Natural killer cell (primary cell): Measurements from ENCODE around the gene SARDH. TPM values are rescaled to one million over a fixed set of nuclear protein-coding genes. Genes with fewer than 3 reads are reported as not detected.
A peak's percentile ranks its signal among the peaks of the same experiment; 100 is the strongest.

Experiments used
- ATAC-seq, 3 donors: fragments of 150-1000 bp in 2 of 3; fragments of 200-7000 bp in 1 of 3; cut with Tn5 transposase; 1 replicate in 1 of 3; 2 replicates in 2 of 3; pipeline ENCODE4 v1.10.0; 2021; ENCODE audit warnings: mild to moderate bottlenecking in 2 of 3, moderate library complexity in 2 of 3
- DNase-seq, 2 donors: peaks; one replicate each; pipeline versions ENCODE4 v3.0.0 to v3.0.0-alpha.2; 2013 to 2021; ENCODE audit warnings: mixed read lengths in 1 of 2
- H3K27ac ChIP-seq: one replicate; pipeline ENCODE4 v1.5.1; 2013; ENCODE audit warnings: mild to moderate bottlenecking, low read length
- H3K27me3 ChIP-seq: one replicate; pipeline ENCODE4 v1.6.1; 2013; ENCODE audit warnings: low read length; ENCODE audit not compliant: control insufficient read depth, insufficient read depth
- H3K36me3 ChIP-seq: one replicate; pipeline ENCODE4 v1.6.1; 2013; ENCODE audit warnings: low read length; ENCODE audit not compliant: control insufficient read depth, insufficient read depth
- H3K4me1 ChIP-seq: one replicate; pipeline ENCODE4 v1.6.1; 2013; ENCODE audit warnings: low read length; ENCODE audit not compliant: control insufficient read depth, insufficient read depth
- H3K4me3 ChIP-seq: one replicate; pipeline ENCODE4 v1.5.1; 2013; ENCODE audit warnings: low read length
- H3K9me3 ChIP-seq: one replicate; pipeline ENCODE4 v1.6.1; 2013; ENCODE audit warnings: low read length; ENCODE audit not compliant: control insufficient read depth, insufficient read depth
- H3K27ac Mint-ChIP-seq, 2 donors: one replicate each; pipeline ENCODE4 v1.8.0; 2022; ENCODE audit warnings: mild to moderate bottlenecking in 2 of 2, mixed read lengths in 2 of 2, moderate library complexity in 1 of 2
- H3K27me3 Mint-ChIP-seq, 2 donors: one replicate each; pipeline ENCODE4 v1.8.0; 2022; ENCODE audit warnings: low read depth in 2 of 2, mixed read lengths in 2 of 2
- H3K36me3 Mint-ChIP-seq: one replicate; pipeline ENCODE4 v1.8.0; 2022; ENCODE audit warnings: mixed read lengths
- H3K4me1 Mint-ChIP-seq, 2 donors: one replicate each; pipeline ENCODE4 v1.8.0; 2022; ENCODE audit warnings: mixed read lengths in 2 of 2
- H3K4me3 Mint-ChIP-seq: one replicate; pipeline ENCODE4 v1.8.0; 2022; ENCODE audit warnings: mild to moderate bottlenecking, moderate library complexity, mixed read lengths
- H3K9me3 Mint-ChIP-seq, 2 donors: one replicate each; pipeline ENCODE4 v1.8.0; 2022; ENCODE audit warnings: mixed read lengths in 2 of 2
- CTCF ChIP-seq: fragments of 200-600 bp; IDR thresholded peaks from one replicate; pipeline ENCODE4 v1.8.0; 2022; ENCODE audit warnings: antibody characterized with exemption
- WGBS: methylation state at CpG from one replicate; pipeline ENCODE4 v1.1.7; 2013; ENCODE audit warnings: missing lambda C conversion rate; ENCODE audit not compliant: insufficient coverage; 5-methylcytosine and 5-hydroxymethylcytosine counted together
- intact Hi-C: fragments of 100-400 bp; cut with micrococcal nuclease; formaldehyde crosslinking; loops from one replicate; pipeline ENCODE4 v1.14.2; 2022
- total RNA-seq, 4 donors: library from RNA; stranded (reverse); fragments of 120-200 nt in 1 of 4; gene quantifications; one replicate each; pipeline versions ENCODE4 v1.2.3 to v1.2.4, GENCODE V29; 2013 to 2022

The SARDH gene
- total RNA-seq, 3 donors from 2014 or later (not counting 1 experiment from before 2014, with no cell fraction given) = 2.2 to 6.8 (median 4.1) TPM

- Histone ChIP-seq H3K4me1 (peaks cover 28% of the 10 kb centered on the region), H3K27ac (no peak overlapping the region), H3K36me3 (no peaks in the 10 kb centered on the region), H3K9me3 (peaks cover 4% of the 10 kb centered on the region), H3K27me3 (no peaks in the 10 kb centered on the region), H3K4me3 (no peak overlapping the region)
- H3K27me3 Mint-ChIP-seq = peaks cover 14 to 16% of the 10 kb centered on the region in 2 donors
- peaks cover 36 to 38% of the 10 kb centered on the region in 2 donors for H3K4me1 Mint-ChIP-seq
- no peak overlapping the region for H3K4me3 Mint-ChIP-seq
- H3K27ac Mint-ChIP-seq = no peak overlapping the region
- ATAC-seq = no peak
- DNase-seq = no peak
- WGBS = 83% methylated on average over 3 of the region's 5 CpGs
- peaks cover 6% of the 10 kb centered on the region for H3K36me3 Mint-ChIP-seq
- H3K9me3 Mint-ChIP-seq = peaks cover 0 to 10% of the 10 kb centered on the region in 2 donors
- TF ChIP-seq CTCF = no peak
- intact Hi-C loops = no loop called here
Measured at GRCh38 chr9:133622555-133622954, 115.6 kb downstream of the SARDH start.

GRCh38 chr9:133621725-133622267, 116.4 kb downstream of the SARDH start:
- intact Hi-C loops = no loop called here
- Histone ChIP-seq H3K4me3 (no peak overlapping the region), H3K27ac (no peak overlapping the region), H3K9me3 (peaks cover 4% of the 10 kb centered on the region), H3K27me3 (no peaks in the 10 kb centered on the region), H3K36me3 (no peaks in the 10 kb centered on the region), H3K4me1 (peaks cover 28% of the 10 kb centered on the region)
- DNase-seq (no peak), ATAC-seq (no peak)
- Mint-ChIP-seq H3K27me3 (peaks cover 14 to 16% of the 10 kb centered on the region in 2 donors), H3K36me3 (peaks cover 6% of the 10 kb centered on the region), H3K4me3 (peak overlapping the region; percentile 7), H3K9me3 (peaks cover 0 to 9% of the 10 kb centered on the region in 2 donors), H3K4me1 (peaks cover 36 to 38% of the 10 kb centered on the region in 2 donors), H3K27ac (no peak overlapping the region)
- no peak for TF ChIP-seq CTCF
- 87% methylated on average over 11 of the region's 11 CpGs for WGBS

GRCh38 chr9:133619791-133620190, 118.4 kb downstream of the SARDH start:
- Histone ChIP-seq H3K9me3 (no peaks in the 10 kb centered on the region), H3K4me1 (peaks cover 28% of the 10 kb centered on the region), H3K36me3 (no peaks in the 10 kb centered on the region), H3K27ac (no peak overlapping the region), H3K4me3 (no peak overlapping the region), H3K27me3 (no peaks in the 10 kb centered on the region)
- TF ChIP-seq CTCF = no peak
- H3K36me3 Mint-ChIP-seq = no peaks in the 10 kb centered on the region
- DNase-seq (peak in 1 of 2 donors; percentile 82), ATAC-seq (peak; percentile 40 to 91 (median 44))
- no peaks in the 10 kb centered on the region for H3K9me3 Mint-ChIP-seq
- peaks cover 36 to 38% of the 10 kb centered on the region in 2 donors for H3K4me1 Mint-ChIP-seq
- H3K27me3 Mint-ChIP-seq = peaks cover 16 to 22% of the 10 kb centered on the region in 2 donors
- under 1% methylated on average over 8 of the region's 8 CpGs for WGBS
- intact Hi-C loops = no loop called here
- H3K27ac Mint-ChIP-seq = peak overlapping the region; percentile 34 to 42
- H3K4me3 Mint-ChIP-seq = peak overlapping the region; percentile 81

- H3K4me1 Mint-ChIP-seq = peaks cover 36 to 38% of the 10 kb centered on the region in 2 donors
- Histone ChIP-seq H3K27me3 (no peaks in the 10 kb centered on the region), H3K4me3 (no peak overlapping the region), H3K27ac (no peak overlapping the region), H3K9me3 (no peaks in the 10 kb centered on the region), H3K4me1 (peaks cover 28% of the 10 kb centered on the region), H3K36me3 (no peaks in the 10 kb centered on the region)
- intact Hi-C loops = no loop called here
- peak overlapping the region in 1 of 2 donors; percentile 18 for H3K27ac Mint-ChIP-seq
- no peaks in the 10 kb centered on the region for H3K9me3 Mint-ChIP-seq
- no peak overlapping the region for H3K4me3 Mint-ChIP-seq
- no peak for TF ChIP-seq CTCF
- ATAC-seq (peak in 1 of 3 donors; percentile 34), DNase-seq (no peak)
- H3K36me3 Mint-ChIP-seq = no peaks in the 10 kb centered on the region
- H3K27me3 Mint-ChIP-seq = peaks cover 17 to 22% of the 10 kb centered on the region in 2 donors
- 59% methylated on average over 9 of the region's 10 CpGs for WGBS
Measured at GRCh38 chr9:133618726-133619125, 119.4 kb downstream of the SARDH start.
